H1 (cell line): ENCODE results near the gene ZNF346. TPM values are rescaled to one million over a fixed set of nuclear protein-coding genes. Genes with fewer than 3 reads are reported as not detected.

Experiments used
- CTCF ChIA-PET: fragments of 300-600 bp; sonication (Branson Sonifier 250); formaldehyde crosslinking; loops from one replicate; lab custom pipeline; 2021; ENCODE audit not compliant: partially characterized antibody; lab: Charles Lee
- POLR2A ChIA-PET: fragments of 300-600 bp; sonication (Branson Sonifier 250); formaldehyde crosslinking; loops from one replicate; lab custom pipeline; 2021; ENCODE audit warnings: inconsistent platforms; ENCODE audit not compliant: partially characterized antibody; lab: Charles Lee
- DNase-seq, 2 experiments: peaks; one replicate each; pipeline versions ENCODE4 v3.0.0 to v3.0.0-alpha.2; 2010 to 2022; ENCODE audit warnings: low spot score in 2 of 2, low read depth in 1 of 2, mixed read lengths in 1 of 2
- FAIRE-seq: peaks from 2 replicates; lab custom pipeline; 2011; peaks lifted over from hg19 to GRCh38; lab: Jason Lieb, UNC
- H2AFZ ChIP-seq: 2 replicates; pipeline ENCODE4 v1.8.1; 2012; ENCODE audit warnings: low read length, inconsistent platforms
- H2AK5ac ChIP-seq: 2 replicates; pipeline ENCODE4 v1.6.1; 2013; ENCODE audit warnings: low read depth, low read length
- H2BK120ac ChIP-seq: replicated peaks from 2 replicates; pipeline ENCODE3; 2013; ENCODE audit warnings: low read depth, low read length, inconsistent platforms
- H2BK12ac ChIP-seq: 2 replicates; pipeline ENCODE4 v1.6.1; 2013; ENCODE audit warnings: low read depth, low read length
- H2BK15ac ChIP-seq: 2 replicates; pipeline ENCODE4 v1.6.1; 2013; ENCODE audit warnings: low read length
- H2BK20ac ChIP-seq: 2 replicates; pipeline ENCODE4 v1.6.1; 2013; ENCODE audit warnings: low read length
- H2BK5ac ChIP-seq: 2 replicates; pipeline ENCODE4 v1.6.1; 2013; ENCODE audit warnings: low read depth, low read length
- H3K14ac ChIP-seq: 2 replicates; pipeline ENCODE4 v1.6.1; 2013; ENCODE audit warnings: inconsistent platforms; ENCODE audit not compliant: insufficient read length
- H3K18ac ChIP-seq: 2 replicates; pipeline ENCODE4 v1.6.1; 2013; ENCODE audit warnings: low read length; ENCODE audit errors: extremely low read depth
- H3K23ac ChIP-seq: 2 replicates; pipeline ENCODE4 v1.6.1; 2013; ENCODE audit warnings: inconsistent platforms; ENCODE audit not compliant: insufficient read length
- H3K23me2 ChIP-seq: 2 replicates; pipeline ENCODE4 v1.6.1; 2013; ENCODE audit warnings: low read depth, low read length
- H3K27ac ChIP-seq: 2 replicates; pipeline ENCODE4 v1.6.1; 2011; ENCODE audit warnings: low read depth, low read length, inconsistent platforms
- H3K27me3 ChIP-seq, 4 experiments: replicated peaks in 1 of 4; 1 replicate in 1 of 4; 2 replicates in 3 of 4; pipeline versions ENCODE4 v1.6.1 to v1.8.1; 2011 to 2013; ENCODE audit warnings: low read length in 3 of 4, mild to moderate bottlenecking in 3 of 4, inconsistent platforms in 2 of 4, mixed read lengths in 2 of 4, moderate library complexity in 1 of 4; ENCODE audit not compliant: control insufficient read depth in 3 of 4, insufficient read depth in 3 of 4; ENCODE audit errors: extremely low read depth in 1 of 4
- H3K36me3 ChIP-seq, 4 experiments: 2 replicates each; pipeline versions ENCODE4 v1.6.1 to v1.8.1; 2011 to 2013; ENCODE audit warnings: mild to moderate bottlenecking in 4 of 4, low read length in 3 of 4, moderate library complexity in 2 of 4, control low read depth in 1 of 4, inconsistent platforms in 1 of 4; ENCODE audit not compliant: insufficient read depth in 4 of 4, control insufficient read depth in 2 of 4
- H3K4ac ChIP-seq: replicated peaks from 2 replicates; pipeline ENCODE3; 2013; ENCODE audit warnings: low read length, low read depth, mixed read lengths, inconsistent platforms; ENCODE audit not compliant: insufficient read length
- H3K4me1 ChIP-seq, 4 experiments: replicated peaks in 1 of 4; 1 replicate in 1 of 4; 2 replicates in 3 of 4; pipeline versions ENCODE4 v1.6.1 to v1.8.1; 2011 to 2013; ENCODE audit warnings: low read length in 3 of 4, inconsistent platforms in 2 of 4, mixed read lengths in 1 of 4; ENCODE audit not compliant: insufficient read depth in 4 of 4, control insufficient read depth in 3 of 4
- H3K4me2 ChIP-seq, 2 experiments: 2 replicates each; pipeline versions ENCODE4 v1.6.1 to v1.8.1; 2011 to 2013; ENCODE audit warnings: low read depth in 2 of 2, low read length in 2 of 2, control low read depth in 1 of 2, inconsistent platforms in 1 of 2, mild to moderate bottlenecking in 1 of 2; ENCODE audit not compliant: insufficient read depth in 1 of 2
- H3K4me3 ChIP-seq, 4 experiments: fragments of 200-600, 300-600 bp in 1 of 4; sonication (generic), shearing (Covaris generic), sonication (Bioruptor Twin) in 1 of 4; 2 replicates each; pipeline versions ENCODE4 v1.5.1 to v1.8.1; 2011 to 2016; ENCODE audit warnings: low read length in 4 of 4, low read depth in 3 of 4, control low read depth in 2 of 4, inconsistent platforms in 2 of 4, mild to moderate bottlenecking in 2 of 4, mixed read lengths in 1 of 4, moderate library complexity in 1 of 4; ENCODE audit not compliant: insufficient read depth in 2 of 4; ENCODE audit errors: extremely low read depth in 1 of 4
- H3K56ac ChIP-seq: replicated peaks from 2 replicates; pipeline ENCODE3; 2013; ENCODE audit warnings: low read depth, mild to moderate bottlenecking, mixed read lengths, low read length, inconsistent platforms; ENCODE audit not compliant: insufficient read length
- H3K79me1 ChIP-seq: 2 replicates; pipeline ENCODE4 v1.6.1; 2013; ENCODE audit warnings: low read depth, low read length, control low read depth
- H3K79me2 ChIP-seq, 2 experiments: 2 replicates each; pipeline versions ENCODE4 v1.6.1 to v1.8.1; 2012 to 2013; ENCODE audit warnings: low read length in 2 of 2, mild to moderate bottlenecking in 2 of 2, inconsistent platforms in 1 of 2; ENCODE audit not compliant: insufficient read depth in 2 of 2, control insufficient read depth in 1 of 2
- H3K9ac ChIP-seq, 4 experiments: replicated peaks in 1 of 4; 1 replicate in 1 of 4; 2 replicates in 3 of 4; pipeline versions ENCODE4 v1.6.1 to v1.8.1; 2011 to 2013; ENCODE audit warnings: low read depth in 3 of 4, low read length in 3 of 4, control low read depth in 2 of 4, mild to moderate bottlenecking in 2 of 4, moderate library complexity in 2 of 4, inconsistent platforms in 1 of 4; ENCODE audit errors: extremely low read depth in 1 of 4
- H3K9me3 ChIP-seq, 2 experiments: 2 replicates each; pipeline versions ENCODE4 v1.6.1 to v1.8.1; 2012 to 2013; ENCODE audit warnings: mild to moderate bottlenecking in 2 of 2, moderate library complexity in 2 of 2, control low read depth in 1 of 2, inconsistent platforms in 1 of 2, low read depth in 1 of 2, low read length in 1 of 2, mixed read lengths in 1 of 2; ENCODE audit not compliant: insufficient read depth in 2 of 2
- H4K20me1 ChIP-seq, 2 experiments: replicated peaks in 1 of 2; 2 replicates each; pipeline versions ENCODE3 to v1.8.1; 2011 to 2013; ENCODE audit warnings: inconsistent platforms in 2 of 2, low read length in 2 of 2, mild to moderate bottlenecking in 1 of 2; ENCODE audit not compliant: insufficient read depth in 2 of 2, control insufficient read depth in 1 of 2
- H4K5ac ChIP-seq: 2 replicates; pipeline ENCODE4 v1.6.1; 2013; ENCODE audit warnings: low read length, low read depth, mixed read lengths, inconsistent platforms; ENCODE audit not compliant: insufficient read length
- H4K8ac ChIP-seq: 2 replicates; pipeline ENCODE4 v1.8.0; 2013; ENCODE audit warnings: mild to moderate bottlenecking, moderate library complexity, low read length, inconsistent platforms; ENCODE audit not compliant: insufficient read depth; ENCODE audit errors: extremely low read depth
- H4K91ac ChIP-seq: replicated peaks from 2 replicates; pipeline ENCODE3; 2013; ENCODE audit warnings: low read length, mixed read lengths, inconsistent platforms; ENCODE audit not compliant: insufficient read length
- CEBPB ChIP-seq: IDR thresholded peaks from 2 replicates; pipeline ENCODE4 v1.6.1; 2012; ENCODE audit warnings: low read depth, low read length
- CREB1 ChIP-seq: IDR thresholded peaks from 2 replicates; pipeline ENCODE4 v1.6.1; 2012; ENCODE audit warnings: inconsistent platforms
- CTBP2 ChIP-seq: IDR thresholded peaks from 2 replicates; pipeline ENCODE4 v1.7.0; 2011; ENCODE audit warnings: borderline replicate concordance, mild to moderate bottlenecking, moderate library complexity, mixed read lengths, low read length; ENCODE audit not compliant: insufficient read depth, insufficient read length
- GABPA ChIP-seq: IDR thresholded peaks from 2 replicates; pipeline ENCODE4 v1.6.1; 2011; ENCODE audit warnings: mild to moderate bottlenecking, low read length, moderate library complexity, borderline replicate concordance; ENCODE audit not compliant: insufficient read depth
- KDM5A ChIP-seq: fragments of 200-600 bp; IDR thresholded peaks from 2 replicates; pipeline ENCODE4 v1.7.1; 2012; ENCODE audit warnings: mild to moderate bottlenecking, low read length, inconsistent platforms, mixed read lengths
- NRF1 ChIP-seq: IDR thresholded peaks from 2 replicates; pipeline ENCODE4 v1.6.1; 2011; ENCODE audit warnings: mild to moderate bottlenecking, low read depth, low read length, improper control_type of control experiment
- POU5F1 ChIP-seq: IDR thresholded peaks from 2 replicates; pipeline ENCODE4 v1.6.1; 2011; ENCODE audit warnings: low read depth, mild to moderate bottlenecking, low read length, moderate library complexity
- RNF2 ChIP-seq: fragments of 200-900, 300-1000 bp; sonication (generic); IDR thresholded peaks from 2 replicates; pipeline ENCODE4 v1.7.1; 2016; ENCODE audit warnings: borderline replicate concordance, low read depth, mild to moderate bottlenecking, antibody characterized with exemption, low read length; ENCODE audit not compliant: poor library complexity, severe bottlenecking; ENCODE audit errors: missing control alignments
- SUZ12 ChIP-seq: fragments of 200-600 bp; sonication (generic); IDR thresholded peaks from 2 replicates; pipeline ENCODE4 v1.6.1; 2012; ENCODE audit warnings: mild to moderate bottlenecking, inconsistent platforms, low read length, moderate library complexity, mixed read lengths
- TEAD4 ChIP-seq: IDR thresholded peaks from 2 replicates; pipeline ENCODE4 v1.6.1; 2012; ENCODE audit warnings: low read depth, low read length, inconsistent platforms, mixed read lengths
- YY1 ChIP-seq: IDR thresholded peaks from 2 replicates; pipeline ENCODE4 v1.6.1; 2011; ENCODE audit warnings: low read depth, mild to moderate bottlenecking, low read length
- WGBS, 2 experiments: shearing (Covaris generic) in 1 of 2; methylation state at CpG; one replicate each; pipeline versions ENCODE4 v1.1.6 to v1.1.7; 2013 to 2015; ENCODE audit warnings: low lambda C conversion rate in 2 of 2, mixed read lengths in 2 of 2, inconsistent platforms in 1 of 2, low coverage in 1 of 2, missing lambda C conversion rate in 1 of 2; ENCODE audit not compliant: insufficient replicate concordance in 2 of 2, insufficient coverage in 1 of 2, insufficient read length in 1 of 2; ENCODE audit errors: extremely low coverage in 1 of 2, missing lambda C conversion rate in 1 of 2; 5-methylcytosine and 5-hydroxymethylcytosine counted together
- polyA plus RNA-seq, 7 experiments: library from polyadenylated mRNA; depleted of rRNA in 3 of 7; stranded (reverse) in 5 of 7; unstranded in 2 of 7; fragments of >200 nt in 5 of 7; fragments of 200-250 nt in 2 of 7; gene quantifications; 1 replicate in 5 of 7; 2 replicates in 1 of 7; 4 replicates in 1 of 7; pipeline versions ENCODE4 v1.2.1 to v1.2.3, GENCODE V29; 2011 to 2013; ENCODE audit warnings: missing spikeins in 2 of 7, mixed read lengths in 2 of 7
- total RNA-seq: library from RNA; stranded (reverse); fragmentation: NEBNext Ultra II Directional; extraction: Animal tissue kit (Norgen Biotek cat#: 25700); gene quantifications from 2 replicates; pipeline ENCODE4 v1.2.1, GENCODE V29; 2021
- TF ChIP-seq, protein P1 (sequence below), 3 experiments: IDR thresholded peaks; 1 replicate in 2 of 3; 2 replicates in 1 of 3; pipeline versions ENCODE4 v1.5.1 to v1.6.1; 2011; ENCODE audit warnings: low read length in 3 of 3, mild to moderate bottlenecking in 3 of 3, inconsistent platforms in 2 of 3, low read depth in 1 of 3, moderate library complexity in 1 of 3; ENCODE audit not compliant: insufficient read depth in 1 of 3; ENCODE audit errors: control extremely low read depth in 1 of 3

ZNF346 gene
- total and polyA plus RNA-seq, 2 of the 8 experiments (the other 6 are each of a cell fraction or from before 2014, with no cell fraction given): 19.9 to 20.8 TPM

DNA sequence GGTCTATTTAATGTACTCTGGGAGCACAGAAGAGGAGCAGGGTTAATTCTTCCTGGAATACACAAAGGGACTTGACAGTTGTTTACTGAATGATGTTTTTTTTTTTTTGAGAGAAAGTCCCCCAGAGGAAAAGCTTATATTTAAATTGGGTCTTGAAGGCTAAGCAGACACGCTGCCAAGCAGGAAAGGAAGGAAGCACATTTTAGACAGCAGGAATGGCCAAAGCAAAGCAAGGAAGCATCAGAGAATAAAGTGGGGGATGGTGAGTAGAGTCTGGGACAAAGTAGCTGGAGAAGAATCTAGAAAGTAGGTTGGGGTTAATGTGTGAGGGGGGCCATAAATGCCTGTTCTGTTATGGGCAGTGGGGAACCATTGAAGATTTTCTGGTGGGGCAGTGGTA, 21.5 kb downstream of the ZNF346 start:
- no peak for FAIRE-seq
- Histone ChIP-seq H3K4me1 (no peaks in the 10 kb centered on the region), H2BK5ac (no peak overlapping the region; the same call in 1 of the 2 replicates), H4K91ac (no peak overlapping the region), H3K56ac (no peak overlapping the region), H2AK5ac (no peak overlapping the region), H2BK15ac (no peak overlapping the region), H3K9ac (no peak overlapping the region), H3K4me3 (no peak overlapping the region), H3K14ac (no peak overlapping the region), H2BK120ac (no peak overlapping the region), H4K20me1 (no peaks in the 10 kb centered on the region), H2BK20ac (no peak overlapping the region), H2BK12ac (no peak overlapping the region), H3K4me2 (no peak overlapping the region), H4K8ac (no peak overlapping the region), H3K4ac (no peak overlapping the region), H3K27ac (no peak overlapping the region), H3K36me3 (peaks cover 6 to 36% (median 18%) of the 10 kb centered on the region in 4 experiments; a peak in 7 of 8 replicates), H3K18ac (no peak overlapping the region), H2AFZ (no peak overlapping the region), H3K79me2 (no peaks in the 10 kb centered on the region), H3K23me2 (no peaks in the 10 kb centered on the region), H3K23ac (no peak overlapping the region), H4K5ac (no peak overlapping the region), H3K27me3 (no peaks in the 10 kb centered on the region), H3K79me1 (no peaks in the 10 kb centered on the region), H3K9me3 (no peaks in the 10 kb centered on the region)
- CTCF ChIA-PET: interaction anchor here (0.6 to 2.0 kb wide), 7 partner anchors 18 to 383 kb away, joined by 3 to 10 read pairs (median 3); no protein-coding TSS in a partner anchor
- DNase-seq: no peak
- 79% methylated on average over 1 of the region's 1 CpG; no CpG with 5 or more reads in 1 of the 2 experiments for WGBS, 2 experiments
- POLR2A ChIA-PET: interaction anchor here (0.7 kb wide), 1 partner anchor 8 kb away, joined by 3 read pairs; no protein-coding TSS in a partner anchor
- TF ChIP-seq RNF2 (no peak), SUZ12 (no peak), YY1 (no peak), NRF1 (no peak), TEAD4 (no peak), POU5F1 (no peak), CTBP2 (no peak), GABPA (no peak), CREB1 (no peak), KDM5A (no peak), CEBPB (no peak)
- TF ChIP-seq, protein P1, sequence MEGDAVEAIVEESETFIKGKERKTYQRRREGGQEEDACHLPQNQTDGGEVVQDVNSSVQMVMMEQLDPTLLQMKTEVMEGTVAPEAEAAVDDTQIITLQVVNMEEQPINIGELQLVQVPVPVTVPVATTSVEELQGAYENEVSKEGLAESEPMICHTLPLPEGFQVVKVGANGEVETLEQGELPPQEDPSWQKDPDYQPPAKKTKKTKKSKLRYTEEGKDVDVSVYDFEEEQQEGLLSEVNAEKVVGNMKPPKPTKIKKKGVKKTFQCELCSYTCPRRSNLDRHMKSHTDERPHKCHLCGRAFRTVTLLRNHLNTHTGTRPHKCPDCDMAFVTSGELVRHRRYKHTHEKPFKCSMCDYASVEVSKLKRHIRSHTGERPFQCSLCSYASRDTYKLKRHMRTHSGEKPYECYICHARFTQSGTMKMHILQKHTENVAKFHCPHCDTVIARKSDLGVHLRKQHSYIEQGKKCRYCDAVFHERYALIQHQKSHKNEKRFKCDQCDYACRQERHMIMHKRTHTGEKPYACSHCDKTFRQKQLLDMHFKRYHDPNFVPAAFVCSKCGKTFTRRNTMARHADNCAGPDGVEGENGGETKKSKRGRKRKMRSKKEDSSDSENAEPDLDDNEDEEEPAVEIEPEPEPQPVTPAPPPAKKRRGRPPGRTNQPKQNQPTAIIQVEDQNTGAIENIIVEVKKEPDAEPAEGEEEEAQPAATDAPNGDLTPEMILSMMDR (IDR thresholded peaks at IDR 0.05; ENCODE audit: control extremely low read depth in 1 of 3, insufficient read depth in 1 of 3, low read depth in 1 of 3, low read length in 3 of 3): no peak
